ENCODE measurements around the gene YTHDF1.
"Not testable (repeated sequence)": the region's sequence is repeated elsewhere in the genome, so short reads cannot be mapped to it uniquely, and the experiment has no call there.

The YTHDF1 gene

GRCh38 chr20:63158845-63159244 is 57.1 kb downstream of the YTHDF1 start:
- no peak overlapping the region for H3K27ac ChIP-seq
- TF ChIP-seq, protein P1, sequence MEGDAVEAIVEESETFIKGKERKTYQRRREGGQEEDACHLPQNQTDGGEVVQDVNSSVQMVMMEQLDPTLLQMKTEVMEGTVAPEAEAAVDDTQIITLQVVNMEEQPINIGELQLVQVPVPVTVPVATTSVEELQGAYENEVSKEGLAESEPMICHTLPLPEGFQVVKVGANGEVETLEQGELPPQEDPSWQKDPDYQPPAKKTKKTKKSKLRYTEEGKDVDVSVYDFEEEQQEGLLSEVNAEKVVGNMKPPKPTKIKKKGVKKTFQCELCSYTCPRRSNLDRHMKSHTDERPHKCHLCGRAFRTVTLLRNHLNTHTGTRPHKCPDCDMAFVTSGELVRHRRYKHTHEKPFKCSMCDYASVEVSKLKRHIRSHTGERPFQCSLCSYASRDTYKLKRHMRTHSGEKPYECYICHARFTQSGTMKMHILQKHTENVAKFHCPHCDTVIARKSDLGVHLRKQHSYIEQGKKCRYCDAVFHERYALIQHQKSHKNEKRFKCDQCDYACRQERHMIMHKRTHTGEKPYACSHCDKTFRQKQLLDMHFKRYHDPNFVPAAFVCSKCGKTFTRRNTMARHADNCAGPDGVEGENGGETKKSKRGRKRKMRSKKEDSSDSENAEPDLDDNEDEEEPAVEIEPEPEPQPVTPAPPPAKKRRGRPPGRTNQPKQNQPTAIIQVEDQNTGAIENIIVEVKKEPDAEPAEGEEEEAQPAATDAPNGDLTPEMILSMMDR (conservative IDR thresholded peaks at IDR 0.05) = no peak

DNA sequence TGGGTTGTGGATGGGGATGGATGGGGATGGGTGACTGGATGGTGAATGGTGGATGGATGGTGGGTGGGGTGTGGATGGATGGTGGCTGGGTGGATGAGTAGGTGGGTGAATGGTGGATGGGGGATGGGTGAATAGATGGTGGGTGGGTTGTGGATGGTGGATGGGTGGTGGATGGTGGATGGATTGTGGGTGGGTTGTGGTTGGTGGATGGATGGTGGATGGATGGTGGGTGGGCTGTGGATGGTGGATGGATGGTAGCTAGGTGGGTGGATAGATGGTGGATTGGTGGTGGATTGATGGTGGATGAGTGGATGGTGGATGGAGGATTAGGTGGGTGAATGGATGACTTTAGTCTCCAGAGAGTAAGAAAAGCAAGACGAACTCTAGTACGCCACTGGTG is 57.6 kb downstream of the YTHDF1 start:
- H3K27ac ChIP-seq = no peak overlapping the region
- TF ChIP-seq, protein P1 (conservative IDR thresholded peaks at IDR 0.05) = no peak

DNA sequence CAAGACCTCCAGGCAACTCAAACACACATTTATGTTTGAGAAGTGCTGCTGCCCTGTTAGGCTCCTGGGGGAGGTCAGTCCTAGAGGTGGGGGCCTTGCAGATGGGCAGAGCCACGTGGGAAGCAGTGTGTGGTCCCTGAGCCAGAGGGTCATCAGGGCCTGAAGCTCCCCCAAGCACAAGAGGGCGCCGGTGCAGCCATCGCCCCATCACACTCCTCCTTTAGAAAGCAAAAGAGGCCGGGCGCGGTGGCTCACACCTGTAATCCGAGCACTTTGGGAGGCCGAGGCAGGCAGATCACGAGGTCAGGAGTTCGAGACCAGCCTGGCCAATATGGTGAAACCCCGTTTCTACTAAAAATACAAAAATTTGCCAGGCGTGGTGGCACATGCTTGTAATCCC is 58.5 kb downstream of the YTHDF1 start:
- not testable (repeated sequence) for H3K27ac ChIP-seq

DNA sequence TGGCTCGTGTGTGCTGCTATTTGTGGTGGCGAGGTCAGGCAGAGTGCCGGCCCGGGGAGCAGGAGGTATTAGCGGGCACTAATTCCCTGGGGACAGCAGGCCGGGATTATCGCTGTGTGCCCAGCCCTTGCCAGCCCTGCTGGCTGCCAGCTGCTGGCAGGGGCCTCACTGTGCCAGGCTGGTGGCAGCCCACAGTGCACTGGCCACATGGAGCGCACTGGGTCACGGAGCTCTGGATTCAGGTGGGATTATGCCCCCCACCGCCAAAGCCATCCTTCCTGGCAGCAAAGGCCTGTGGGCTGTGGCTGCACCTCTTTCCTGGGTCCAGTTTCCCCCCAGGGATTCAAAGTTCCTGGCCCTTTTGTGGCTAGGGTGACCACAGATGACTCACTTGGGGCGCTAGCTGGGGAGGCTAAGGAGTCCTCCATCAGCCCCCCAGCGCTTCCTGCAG is 59.7 kb downstream of the YTHDF1 start:
- H3K27ac ChIP-seq = no peak overlapping the region

DNA sequence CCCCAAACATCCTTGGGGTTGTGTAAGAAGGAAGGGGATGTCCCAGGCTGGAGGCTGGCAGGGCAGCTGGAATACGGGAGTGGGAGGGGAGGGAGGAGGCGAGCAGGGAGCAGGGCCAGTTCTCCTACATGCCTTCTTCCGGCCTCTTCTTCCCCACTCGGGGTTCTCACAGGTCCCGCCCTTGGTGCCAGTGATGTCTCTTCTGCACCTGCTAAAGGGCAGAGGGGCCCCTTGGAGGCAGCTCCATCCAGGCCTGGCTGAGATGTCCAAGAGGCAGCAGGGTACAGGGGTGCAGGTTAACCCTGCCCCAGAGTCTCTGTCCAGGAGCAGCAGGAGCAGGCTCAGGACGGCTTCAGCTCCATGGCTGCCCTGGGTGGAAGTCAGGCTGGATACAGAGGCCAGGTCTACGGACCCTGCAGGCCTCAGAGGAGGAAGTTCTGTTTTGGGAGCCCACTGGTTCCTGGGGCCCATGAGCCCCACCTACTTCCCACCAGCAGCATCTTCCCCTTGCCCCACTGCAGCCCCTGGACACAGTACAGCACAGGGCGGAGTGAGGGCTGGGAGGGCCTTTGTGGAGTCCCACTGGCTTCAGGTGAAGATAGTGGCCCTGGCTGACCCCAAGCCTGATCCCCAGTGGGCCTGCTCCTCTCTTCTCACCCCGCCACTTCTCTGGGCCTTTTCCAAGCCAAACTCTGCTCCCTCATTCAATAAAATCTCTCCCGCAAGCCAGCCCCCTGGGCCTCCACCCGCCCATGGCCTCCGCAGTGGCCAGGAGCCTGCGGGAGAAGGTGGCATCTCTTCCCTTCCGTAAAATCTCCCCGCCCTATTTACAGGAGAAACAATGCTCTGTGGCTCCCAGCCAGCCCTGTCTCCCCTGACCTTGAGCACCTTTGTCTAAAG is 60.4 kb downstream of the YTHDF1 start:
- TF ChIP-seq, protein P1 (conservative IDR thresholded peaks at IDR 0.05) = no peak
- no peak overlapping the region for H3K27ac ChIP-seq

More for the DNA sequence above, 59.7 kb downstream of the YTHDF1 start:
- TF ChIP-seq, protein P1 (conservative IDR thresholded peaks at IDR 0.05) = no peak

DNA sequence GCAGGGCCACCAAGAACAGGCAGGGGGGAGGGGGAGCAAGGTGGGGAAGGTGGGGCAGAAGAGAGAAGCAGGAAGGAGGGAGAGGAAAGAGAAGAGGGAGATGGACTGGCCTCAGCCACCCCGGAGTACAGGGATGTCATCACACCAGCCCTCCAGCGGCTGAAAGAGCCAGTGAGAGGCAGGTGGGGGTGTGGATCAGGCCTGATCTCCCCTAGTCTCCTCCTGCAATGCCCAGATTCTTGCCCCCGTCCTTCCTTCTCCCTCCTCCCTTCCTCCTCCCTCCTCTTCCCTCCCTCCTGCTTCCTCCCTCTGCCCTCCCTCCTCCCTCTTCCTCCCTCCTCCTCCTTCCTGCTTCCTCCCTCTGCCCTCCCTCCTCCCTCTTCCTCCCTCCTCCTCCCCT is 61.5 kb downstream of the YTHDF1 start:
- no peak overlapping the region for H3K27ac ChIP-seq
- TF ChIP-seq, protein P1 (conservative IDR thresholded peaks at IDR 0.05) = no peak

DNA sequence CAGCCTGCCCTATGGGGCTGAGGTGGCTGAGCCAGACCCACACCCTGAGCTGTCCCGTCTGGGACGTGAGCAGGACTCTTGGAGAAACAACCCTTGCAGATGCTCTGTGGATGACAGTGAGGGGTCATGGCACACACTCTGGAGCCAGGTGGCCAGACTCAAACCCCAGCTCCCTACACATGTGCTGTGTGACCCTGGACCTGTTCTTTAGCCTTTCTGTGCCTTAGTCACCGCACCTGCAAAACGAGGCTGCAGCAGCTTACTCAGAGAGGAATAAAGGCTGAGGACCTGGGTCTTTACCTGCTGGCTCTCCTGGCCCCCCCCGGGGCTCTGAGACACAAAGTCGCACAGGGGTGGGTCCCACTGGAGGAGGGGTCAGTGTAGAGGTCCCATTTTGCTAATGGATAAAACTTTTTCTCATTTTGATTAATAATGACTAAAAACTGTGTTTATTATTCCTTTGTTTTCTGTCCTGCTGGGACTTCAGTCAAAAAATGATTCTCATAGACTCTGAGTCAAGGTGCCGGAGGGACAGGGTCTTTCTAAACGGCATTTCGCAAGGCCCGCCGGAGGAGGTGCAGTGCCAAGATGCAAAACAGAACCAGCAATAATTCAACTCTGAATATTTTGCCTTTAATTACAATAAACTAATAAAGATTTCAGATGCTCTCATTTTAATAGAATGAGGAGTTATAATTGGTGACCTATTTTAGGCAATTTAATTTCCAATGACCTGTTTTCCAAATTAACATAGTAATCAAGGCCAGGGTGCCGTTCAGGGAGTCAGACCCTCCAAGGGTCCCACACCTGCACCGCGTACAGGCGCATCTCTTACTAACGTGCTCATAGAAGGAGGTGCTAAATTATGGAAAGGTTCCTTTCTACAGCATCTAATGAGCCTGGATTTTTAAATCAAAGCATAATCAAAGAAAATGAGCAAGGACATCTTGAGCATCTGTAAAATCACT is 62.4 kb downstream of the YTHDF1 start:
- no peak overlapping the region for H3K27ac ChIP-seq
- TF ChIP-seq, protein P1 (conservative IDR thresholded peaks at IDR 0.05) = no peak
